Trophoblast cell (in vitro differentiated cells and primary cell): ENCODE measurements around the gene EPHX1.
A peak's percentile ranks its signal among the peaks of the same experiment; 100 is the strongest.

Experiments used
- DNase-seq, 2 donors: peaks; one replicate each; pipeline ENCODE4 v3.0.0-alpha.2; 2016
- H2AFZ ChIP-seq: 2 replicates; pipeline ENCODE4 v1.6.1; 2013; ENCODE audit warnings: low read length, moderate library complexity, mild to moderate bottlenecking; ENCODE audit not compliant: insufficient read depth, poor library complexity
- H2AK5ac ChIP-seq: 2 replicates; pipeline ENCODE4 v1.6.1; 2013; ENCODE audit warnings: mild to moderate bottlenecking, low read length
- H2BK120ac ChIP-seq: 2 replicates; pipeline ENCODE4 v1.6.1; 2013; ENCODE audit warnings: low read length, mild to moderate bottlenecking, moderate library complexity; ENCODE audit not compliant: insufficient read depth, poor library complexity
- H2BK12ac ChIP-seq: 2 replicates; pipeline ENCODE4 v1.6.1; 2013; ENCODE audit warnings: mild to moderate bottlenecking, low read length, moderate library complexity
- H2BK5ac ChIP-seq: 2 replicates; pipeline ENCODE4 v1.6.1; 2013; ENCODE audit warnings: low read length, low read depth, moderate library complexity, mild to moderate bottlenecking; ENCODE audit not compliant: poor library complexity
- H3K14ac ChIP-seq: 2 replicates; pipeline ENCODE4 v1.6.1; 2013; ENCODE audit warnings: mild to moderate bottlenecking, low read length
- H3K18ac ChIP-seq: 2 replicates; pipeline ENCODE4 v1.6.1; 2013; ENCODE audit warnings: mild to moderate bottlenecking, low read length
- H3K23ac ChIP-seq: 2 replicates; pipeline ENCODE4 v1.6.1; 2013; ENCODE audit warnings: low read length
- H3K27ac ChIP-seq: 2 replicates; pipeline ENCODE4 v1.5.1; 2013; ENCODE audit warnings: low read depth, mild to moderate bottlenecking, inconsistent platforms, low read length, moderate library complexity
- H3K27me3 ChIP-seq: 2 replicates; pipeline ENCODE4 v1.6.1; 2013; ENCODE audit warnings: inconsistent platforms, mild to moderate bottlenecking, low read length, moderate library complexity; ENCODE audit not compliant: insufficient read depth
- H3K36me3 ChIP-seq, 2 experiments: 1 replicate in 1 of 2; 2 replicates in 1 of 2; pipeline ENCODE4 v1.6.1; 2013; ENCODE audit warnings: low read length in 2 of 2, mild to moderate bottlenecking in 2 of 2, moderate library complexity in 1 of 2; ENCODE audit not compliant: insufficient read depth in 2 of 2, control insufficient read depth in 1 of 2
- H3K4ac ChIP-seq: 2 replicates; pipeline ENCODE4 v1.6.1; 2013; ENCODE audit warnings: low read depth, mild to moderate bottlenecking, low read length, moderate library complexity
- H3K4me1 ChIP-seq, 2 experiments: 1 replicate in 1 of 2; 2 replicates in 1 of 2; pipeline ENCODE4 v1.6.1; 2013; ENCODE audit warnings: low read length in 2 of 2, mild to moderate bottlenecking in 2 of 2, moderate library complexity in 1 of 2; ENCODE audit not compliant: insufficient read depth in 2 of 2, control insufficient read depth in 1 of 2
- H3K4me2 ChIP-seq: 2 replicates; pipeline ENCODE4 v1.6.1; 2013; ENCODE audit warnings: inconsistent platforms, mild to moderate bottlenecking, low read length, moderate library complexity
- H3K4me3 ChIP-seq: 2 replicates; pipeline ENCODE4 v1.5.1; 2013; ENCODE audit warnings: mild to moderate bottlenecking, low read depth, low read length, inconsistent platforms
- H3K79me1 ChIP-seq: one replicate; pipeline ENCODE4 v1.6.1; 2013; ENCODE audit warnings: low read length
- H3K79me2 ChIP-seq: 2 replicates; pipeline ENCODE4 v1.6.1; 2013; ENCODE audit warnings: low read length, mild to moderate bottlenecking; ENCODE audit not compliant: control insufficient read depth, insufficient read depth, poor library complexity
- H3K9ac ChIP-seq: 2 replicates; pipeline ENCODE4 v1.6.1; 2013; ENCODE audit warnings: mild to moderate bottlenecking, low read length
- H3K9me3 ChIP-seq: 2 replicates; pipeline ENCODE4 v1.6.1; 2013; ENCODE audit warnings: low read depth, mild to moderate bottlenecking, control low read depth, inconsistent platforms, low read length; ENCODE audit not compliant: insufficient read depth
- H4K12ac ChIP-seq: 2 replicates; pipeline ENCODE4 v1.6.1; 2013; ENCODE audit warnings: low read depth, mild to moderate bottlenecking, low read length, moderate library complexity
- H4K8ac ChIP-seq: 2 replicates; pipeline ENCODE4 v1.6.1; 2013; ENCODE audit warnings: low read depth, mild to moderate bottlenecking, low read length, moderate library complexity
- H4K91ac ChIP-seq: one replicate; pipeline ENCODE4 v1.6.1; 2013; ENCODE audit warnings: low read depth, mild to moderate bottlenecking, low read length, moderate library complexity
- WGBS: extraction: QIAGEN DNeasy Blood & Tissue Kit; methylation state at CpG from one replicate; pipeline ENCODE4 v1.1.7; 2013; ENCODE audit warnings: missing lambda C conversion rate; ENCODE audit not compliant: insufficient read length, insufficient coverage; ENCODE audit errors: extremely low coverage; 5-methylcytosine and 5-hydroxymethylcytosine counted together

EPHX1 gene

GRCh38 chr1:225762444-225762843, 47.5 kb upstream of the EPHX1 start:
- H3K27ac ChIP-seq, result peak overlapping the region; percentile 92
- no peak overlapping the region for H2AK5ac ChIP-seq
- H3K4ac ChIP-seq, result no peak overlapping the region
- H3K9ac ChIP-seq, result no peak overlapping the region
- no peak overlapping the region for H4K12ac ChIP-seq
- peak overlapping the region; percentile 32 for H3K4me2 ChIP-seq
- H3K4me1 ChIP-seq, result peaks cover 25 to 32% of the 10 kb centered on the region in 2 experiments
- H2AFZ ChIP-seq, result no peak overlapping the region
- H3K79me2 ChIP-seq, result peaks cover 2% of the 10 kb centered on the region
- no CpG with 5 or more reads among the region's 5 CpGs for WGBS
- peaks cover 21% of the 10 kb centered on the region for H3K79me1 ChIP-seq
- no peak overlapping the region for H3K4me3 ChIP-seq
- peak overlapping the region; percentile 51 for H4K91ac ChIP-seq
- no peaks in the 10 kb centered on the region for H3K27me3 ChIP-seq
- H3K18ac ChIP-seq, result no peak overlapping the region
- peak overlapping the region; percentile 39 for H2BK5ac ChIP-seq
- H2BK12ac ChIP-seq, result no peak overlapping the region
- H2BK120ac ChIP-seq, result no peak overlapping the region
- no peaks in the 10 kb centered on the region for H3K9me3 ChIP-seq
- H4K8ac ChIP-seq, result no peak overlapping the region
- H3K23ac ChIP-seq, result no peak overlapping the region
- H3K36me3 ChIP-seq, result no peaks in the 10 kb centered on the region
- no peak for DNase-seq
- H3K14ac ChIP-seq, result no peak overlapping the region

- Histone ChIP-seq H3K4me3 (no peak overlapping the region), H2AK5ac (peak overlapping the region; percentile 26), H4K91ac (peak overlapping the region; percentile 54), H3K4ac (no peak overlapping the region), H3K79me1 (peaks cover 31% of the 10 kb centered on the region), H2BK120ac (peak overlapping the region; percentile 62), H3K27me3 (no peaks in the 10 kb centered on the region), H3K9me3 (no peaks in the 10 kb centered on the region), H3K9ac (no peak overlapping the region), H3K36me3 (no peaks in the 10 kb centered on the region), H4K8ac (no peak overlapping the region), H3K79me2 (peaks cover 5% of the 10 kb centered on the region), H2BK12ac (peak overlapping the region; percentile 80), H3K14ac (peak overlapping the region; percentile 39), H2BK5ac (peak overlapping the region; percentile 35), H3K18ac (peak overlapping the region; percentile 25), H3K4me1 (peaks cover 40 to 46% of the 10 kb centered on the region in 2 experiments), H3K23ac (no peak overlapping the region), H3K4me2 (no peak overlapping the region), H3K27ac (peak overlapping the region; percentile 92), H2AFZ (no peak overlapping the region), H4K12ac (no peak overlapping the region)
- WGBS, result no CpG with 5 or more reads among the region's 9 CpGs
- DNase-seq, result no peak
Measured at GRCh38 chr1:225763716-225764548, 46.0 kb upstream of the EPHX1 start.

- H3K9ac ChIP-seq, result no peak overlapping the region
- H3K23ac ChIP-seq, result no peak overlapping the region
- H3K18ac ChIP-seq, result no peak overlapping the region
- no peak overlapping the region for H2BK5ac ChIP-seq
- peak; percentile 82 to 93 for DNase-seq
- no peaks in the 10 kb centered on the region for H3K36me3 ChIP-seq
- H3K4me2 ChIP-seq, result no peak overlapping the region
- peaks cover 50 to 64% of the 10 kb centered on the region in 2 experiments for H3K4me1 ChIP-seq
- peak overlapping the region; percentile 37 for H2BK12ac ChIP-seq
- no peak overlapping the region for H3K27ac ChIP-seq
- H3K4ac ChIP-seq, result no peak overlapping the region
- no peak overlapping the region for H2AK5ac ChIP-seq
- H3K4me3 ChIP-seq, result no peak overlapping the region
- no peaks in the 10 kb centered on the region for H3K9me3 ChIP-seq
- WGBS, result no CpG with 5 or more reads among the region's 6 CpGs
- H3K79me1 ChIP-seq, result peaks cover 38% of the 10 kb centered on the region
- no peak overlapping the region for H2AFZ ChIP-seq
- no peaks in the 10 kb centered on the region for H3K27me3 ChIP-seq
- H3K14ac ChIP-seq, result no peak overlapping the region
- peak overlapping the region; percentile 41 for H2BK120ac ChIP-seq
- H4K12ac ChIP-seq, result no peak overlapping the region
- H4K91ac ChIP-seq, result peak overlapping the region; percentile 26
- H3K79me2 ChIP-seq, result peaks cover 5% of the 10 kb centered on the region
- no peak overlapping the region for H4K8ac ChIP-seq
Measured at GRCh38 chr1:225765982-225766674, 43.8 kb upstream of the EPHX1 start.

- Histone ChIP-seq H3K79me1 (peaks cover 38% of the 10 kb centered on the region), H2AK5ac (peak overlapping the region; percentile 88), H3K23ac (no peak overlapping the region), H3K4ac (peak overlapping the region; percentile 65), H2BK120ac (peak overlapping the region; percentile 86), H3K4me1 (peaks cover 50 to 63% of the 10 kb centered on the region in 2 experiments), H3K36me3 (no peaks in the 10 kb centered on the region), H3K4me2 (no peak overlapping the region), H2BK12ac (peak overlapping the region; percentile 74), H3K4me3 (no peak overlapping the region), H4K8ac (peak overlapping the region; percentile 70), H2AFZ (peak overlapping the region; percentile 1), H4K91ac (peak overlapping the region; percentile 95), H3K79me2 (peaks cover 5% of the 10 kb centered on the region), H3K9ac (no peak overlapping the region), H3K18ac (peak overlapping the region; percentile 78), H3K27ac (peak overlapping the region; percentile 83), H3K9me3 (no peaks in the 10 kb centered on the region), H3K14ac (peak overlapping the region; percentile 36), H2BK5ac (peak overlapping the region; percentile 67), H4K12ac (peak overlapping the region; percentile 35), H3K27me3 (no peaks in the 10 kb centered on the region)
- WGBS, result no CpG with 5 or more reads among the region's 8 CpGs
- no peak for DNase-seq
Measured at GRCh38 chr1:225766967-225767633, 42.8 kb upstream of the EPHX1 start.
